AG20443 (cell line): Measurements from ENCODE around the gene SSRP1.
A peak's percentile ranks its signal among the peaks of the same experiment; 100 is the strongest.

Experiments
- DNase-seq: peaks from one replicate; pipeline ENCODE4 v3.0.0; 2012; ENCODE audit warnings: low spot score, mixed read lengths

SSRP1 gene

DNA sequence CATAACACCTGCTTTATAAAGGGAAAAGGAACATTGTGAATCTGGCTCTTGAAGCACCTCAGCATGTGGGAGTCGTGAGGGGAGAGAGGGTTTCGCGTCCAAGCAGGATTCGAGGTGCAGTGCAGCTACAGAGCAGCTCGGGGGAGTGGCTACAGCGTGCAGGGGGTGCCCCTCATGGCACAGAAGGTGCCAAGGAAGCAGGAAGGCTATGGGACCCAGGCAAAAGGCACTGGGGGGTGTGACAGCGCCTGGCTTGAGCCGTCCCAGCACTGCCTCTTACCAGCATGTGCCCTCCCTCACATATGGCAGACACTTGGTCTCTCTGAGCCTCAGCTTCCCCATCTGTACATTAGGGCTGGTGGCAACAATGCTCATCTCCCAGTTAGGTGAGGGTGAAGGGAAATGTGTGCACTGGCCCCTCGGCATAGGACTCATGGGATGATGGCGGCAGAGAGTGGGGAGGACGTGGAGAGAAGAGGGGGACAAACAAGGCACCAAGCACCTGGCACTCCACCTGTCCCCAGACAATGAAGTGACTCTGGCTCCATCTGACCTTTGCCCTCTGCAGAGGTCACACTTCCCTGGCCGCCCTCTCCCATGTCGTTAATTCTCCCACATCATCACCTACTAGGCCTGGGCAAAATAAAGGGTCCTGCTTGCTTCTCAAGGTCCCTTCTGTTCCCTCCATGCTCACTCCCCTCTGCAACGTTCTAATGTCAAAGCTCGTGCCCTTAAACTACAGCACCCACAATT lies 21.3 kb downstream of the SSRP1 start:
- no peak for DNase-seq

DNA sequence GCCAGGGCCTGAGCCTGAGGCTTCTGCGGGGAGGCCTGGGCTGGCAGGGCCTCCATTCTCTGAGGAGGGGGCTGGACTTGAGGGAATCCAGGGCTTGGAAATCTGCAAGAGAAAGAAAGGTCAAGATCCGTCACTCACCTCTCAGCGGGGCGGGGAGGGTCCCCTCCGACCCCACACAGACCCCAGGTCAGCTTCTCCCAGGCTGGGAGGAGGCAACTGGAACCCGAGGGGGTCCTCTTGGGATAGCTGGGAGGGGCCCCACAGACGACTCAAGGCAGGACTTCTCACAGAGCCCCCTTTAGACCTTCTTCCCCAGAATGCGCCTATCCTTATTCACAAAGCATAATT lies 21.9 kb downstream of the SSRP1 start:
- no peak for DNase-seq

DNA sequence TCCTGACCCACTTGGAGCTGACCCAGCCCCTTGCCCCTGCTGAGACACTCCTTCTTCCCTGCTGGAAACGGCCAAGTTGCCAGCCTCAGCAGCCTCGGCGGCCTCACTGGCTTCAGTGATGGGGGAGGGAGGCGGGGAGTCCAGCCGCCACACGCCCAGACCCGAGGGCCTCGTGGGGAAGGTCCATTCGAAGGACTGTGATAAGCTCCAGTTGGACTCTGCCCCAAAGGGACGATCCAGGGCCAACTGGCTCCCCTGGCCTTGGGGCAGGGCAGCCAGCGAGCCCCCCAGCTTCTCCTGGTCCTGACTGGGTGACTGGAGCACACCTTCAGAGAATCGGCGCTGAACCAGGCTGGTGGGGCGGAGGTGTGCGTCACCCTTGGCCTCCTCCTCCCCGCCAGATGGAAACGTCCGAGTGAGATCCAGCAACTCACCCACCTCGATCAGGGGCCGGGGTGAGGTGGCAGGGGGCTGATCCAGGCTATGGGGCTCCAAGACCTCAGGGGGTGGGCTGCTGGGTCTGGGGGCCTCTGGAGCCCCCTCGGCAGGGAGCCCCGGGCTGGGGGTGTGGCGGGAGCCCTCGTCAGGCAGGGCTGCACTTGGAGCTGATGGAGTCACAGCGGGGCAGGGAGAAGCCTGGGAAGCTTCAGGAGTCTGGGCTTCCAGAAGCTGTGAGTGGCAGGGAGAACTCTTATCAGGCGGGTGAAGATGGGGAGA lies 22.5 kb downstream of the SSRP1 start:
- no peak for DNase-seq

DNA sequence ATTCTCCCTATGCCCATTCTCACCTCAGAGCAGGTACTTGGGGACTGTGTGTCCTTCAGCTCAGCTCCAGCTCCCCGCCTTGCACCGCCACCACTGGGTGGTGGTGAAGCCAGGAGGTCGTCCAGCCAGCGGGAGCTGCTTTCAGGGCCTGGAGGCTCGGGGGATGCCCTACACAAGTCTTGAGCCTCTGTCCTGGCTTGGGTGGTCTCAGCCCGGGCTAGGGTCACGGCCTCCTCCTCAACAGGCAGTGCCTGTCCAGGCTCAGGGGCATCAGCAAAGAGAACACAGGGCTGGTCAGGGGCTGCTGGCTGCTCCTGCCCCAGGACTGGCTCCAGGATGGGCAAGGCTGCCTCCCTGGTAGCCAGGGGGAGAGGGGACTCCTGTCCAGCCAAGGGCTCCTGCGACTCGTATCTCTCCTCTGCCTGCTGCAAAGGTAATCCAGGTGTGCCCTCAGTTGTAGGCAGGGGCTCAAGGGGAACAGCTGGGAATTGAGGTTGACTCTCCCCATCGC lies 23.1 kb downstream of the SSRP1 start:
- DNase-seq = no peak

DNA sequence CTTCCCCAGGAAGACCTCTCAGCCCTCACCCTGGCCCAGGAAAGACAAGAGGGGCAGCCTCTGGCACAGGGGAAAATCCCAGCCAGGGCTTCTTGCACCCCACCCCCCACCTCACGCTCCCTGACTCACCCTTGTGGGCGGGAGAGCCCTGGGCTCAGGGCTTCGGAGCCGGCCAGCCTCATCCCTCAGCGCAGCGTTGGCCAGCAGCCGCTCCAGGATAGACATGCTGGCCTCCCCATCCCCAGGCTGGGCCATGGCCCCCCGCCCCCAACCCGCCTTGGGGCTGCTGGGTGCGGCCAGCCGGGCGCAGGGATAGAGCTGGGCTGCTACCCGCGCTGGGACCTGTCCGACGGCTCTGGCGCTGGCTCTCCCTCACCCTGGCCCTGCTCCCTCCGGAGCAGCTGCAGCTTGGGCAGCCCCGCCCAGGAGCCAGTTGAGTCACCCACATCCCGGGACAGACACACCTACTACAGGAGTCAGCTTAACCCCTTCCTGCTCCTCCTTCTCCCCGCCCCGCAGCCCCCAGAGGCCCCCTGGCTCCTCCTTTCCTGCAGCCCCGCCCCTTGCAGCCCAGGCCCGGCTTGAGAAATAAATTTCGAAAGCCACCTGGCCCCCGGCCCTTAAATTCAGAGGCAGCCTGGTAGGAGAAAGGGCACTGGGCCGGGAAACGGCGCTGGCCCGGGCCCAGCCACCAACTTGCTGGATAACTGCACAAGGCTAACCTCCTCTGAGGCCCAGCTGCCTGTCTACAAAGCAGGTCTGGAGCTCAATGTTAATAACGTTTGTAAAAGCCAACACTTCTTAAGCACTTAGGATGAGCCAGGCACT lies 24.4 kb downstream of the SSRP1 start:
- DNase-seq = peak; percentile 97

DNA sequence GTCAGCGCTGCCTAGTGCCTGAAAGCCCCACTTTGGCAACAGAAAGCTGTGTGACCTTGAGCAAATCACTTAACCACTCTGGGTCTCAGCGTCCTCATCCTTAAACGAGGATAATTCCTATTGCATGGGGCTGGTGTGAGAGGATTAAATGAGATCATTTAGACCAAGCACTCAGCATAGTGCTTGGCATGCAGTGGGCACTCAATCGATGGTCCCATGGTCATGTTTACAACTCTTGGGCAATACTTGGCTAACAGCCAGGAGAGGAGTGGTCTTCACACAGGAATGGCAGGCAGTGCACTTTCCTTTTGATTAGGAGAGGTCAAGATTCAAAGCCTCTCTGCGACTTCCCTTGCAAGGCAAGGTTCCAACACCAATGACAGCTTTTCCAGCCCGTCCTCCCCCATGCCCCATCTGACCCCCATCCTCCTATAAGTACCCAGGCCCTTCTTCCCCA lies 25.0 kb downstream of the SSRP1 start:
- no peak for DNase-seq

DNA sequence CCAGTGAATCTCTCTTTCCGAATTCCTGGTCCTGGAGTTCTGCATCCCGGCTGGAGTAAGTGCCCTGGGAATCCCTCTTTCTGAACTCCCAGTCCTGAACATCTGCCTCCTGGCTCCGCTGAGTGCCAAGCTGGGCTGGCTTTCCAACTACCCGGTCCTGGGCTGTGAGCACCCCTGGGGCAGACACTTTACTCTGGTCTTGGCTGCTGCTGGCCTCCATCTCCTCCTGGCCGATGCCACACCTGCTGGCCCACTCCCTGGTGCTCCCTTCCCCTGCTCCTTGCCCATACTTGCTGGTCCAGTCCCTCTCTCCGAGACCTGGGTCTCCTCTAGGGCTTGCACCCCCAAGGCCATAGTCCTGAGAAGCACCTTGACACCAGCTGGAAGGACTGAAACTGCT lies 25.6 kb downstream of the SSRP1 start:
- no peak for DNase-seq

DNA sequence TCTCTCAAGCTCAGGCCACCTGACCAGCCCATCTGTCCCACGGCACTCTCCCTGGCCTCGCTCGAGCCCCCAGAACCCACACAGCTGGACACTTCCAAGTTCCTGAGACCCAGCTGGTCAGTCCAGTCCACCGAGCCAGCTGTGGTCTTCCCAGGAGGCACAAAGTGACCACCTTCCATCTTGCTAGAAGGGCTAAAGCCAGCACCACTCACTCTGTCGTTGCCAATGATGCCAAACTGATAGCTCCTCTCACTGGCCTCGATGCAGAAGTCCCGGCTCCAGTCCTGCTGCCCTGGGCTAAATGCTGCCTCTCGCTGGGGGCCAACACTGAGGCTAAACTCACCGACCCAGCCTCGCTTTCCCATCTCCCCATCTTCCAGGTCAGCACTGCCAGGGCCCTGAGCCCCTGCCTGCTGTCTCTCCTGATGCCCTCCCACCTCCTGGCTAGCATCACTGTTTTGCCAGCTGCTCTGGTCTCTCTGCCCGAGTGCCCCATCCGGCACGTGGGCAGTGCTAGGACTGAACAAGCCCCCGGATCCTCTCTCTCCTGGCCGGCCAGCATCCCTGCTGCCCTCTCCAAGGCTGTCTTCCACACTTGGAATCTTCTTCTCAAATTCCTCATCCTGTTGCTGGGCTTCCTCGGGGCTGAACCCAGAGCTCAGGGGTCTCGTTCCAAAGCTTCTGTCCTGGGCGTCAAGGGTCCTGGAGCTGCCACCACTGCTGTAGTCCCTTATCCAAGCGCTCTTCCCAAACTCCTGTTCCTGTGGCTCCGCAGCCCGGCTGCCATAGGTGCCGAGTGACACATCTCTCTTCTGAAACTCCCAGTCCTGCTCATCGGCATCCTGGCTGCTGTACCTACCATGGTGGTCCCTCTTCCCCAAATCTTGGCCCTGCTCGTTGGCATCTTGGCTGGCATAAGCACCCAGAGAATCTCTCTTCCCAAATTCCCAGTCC lies 26.3 kb downstream of the SSRP1 start:
- no peak for DNase-seq

DNA sequence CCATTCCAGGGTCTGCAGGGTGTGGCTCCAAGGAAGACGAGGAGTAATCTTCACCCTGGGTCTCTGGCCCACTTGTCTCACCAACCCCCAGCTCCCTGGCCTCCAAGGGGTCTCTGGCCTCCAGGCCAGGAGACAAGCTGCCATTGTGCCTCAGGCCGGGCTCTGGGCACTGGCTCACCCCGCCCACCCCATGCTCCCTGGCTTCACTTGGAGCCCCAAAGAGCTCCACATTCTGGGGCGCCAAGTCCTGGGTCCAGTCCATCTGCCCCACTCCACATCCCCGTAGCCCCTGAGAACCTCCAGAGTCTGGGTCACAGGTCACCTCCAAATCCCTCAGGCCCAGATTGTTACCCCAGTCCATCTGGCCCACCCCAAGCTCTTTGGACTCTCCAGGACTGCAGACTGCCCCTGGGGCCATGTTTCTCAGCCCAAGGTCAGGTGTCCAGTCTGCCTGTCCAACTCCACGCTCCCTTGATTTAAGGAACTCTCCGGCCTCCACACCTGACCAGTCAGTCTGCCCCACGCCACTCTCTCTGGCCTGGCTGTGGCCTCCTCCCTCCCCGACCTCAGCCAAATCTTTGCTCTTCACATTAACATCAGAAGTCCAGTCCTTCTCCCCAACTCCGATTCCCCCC lies 27.1 kb downstream of the SSRP1 start:
- no peak for DNase-seq

DNA sequence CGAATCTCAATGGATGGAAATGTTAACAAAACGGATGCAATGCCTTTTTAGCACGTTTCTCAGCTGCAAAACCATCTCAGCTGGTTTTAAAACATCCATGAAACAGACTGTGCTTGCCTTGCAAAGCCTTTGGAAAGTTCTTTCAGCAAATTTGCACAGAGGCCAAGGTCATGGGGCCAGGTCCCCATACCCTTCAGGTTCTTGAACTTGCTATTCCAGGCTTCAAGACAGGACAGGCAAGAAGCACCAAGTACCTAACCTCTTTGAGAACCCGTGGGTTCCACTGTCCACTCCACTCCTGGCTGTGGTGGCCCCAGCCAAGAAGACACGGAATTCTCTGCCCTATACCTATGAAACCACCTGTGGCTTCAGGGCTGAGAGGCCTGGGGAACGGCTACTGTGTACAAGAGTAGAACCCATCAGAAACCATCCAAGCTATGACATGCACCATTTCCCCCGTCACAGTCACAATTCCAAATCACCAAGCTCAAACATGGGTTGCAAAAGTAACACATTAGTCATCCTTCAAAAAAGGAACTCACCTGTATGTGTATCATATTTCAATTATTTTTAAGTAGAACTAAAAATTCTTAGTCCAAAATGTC lies 27.9 kb downstream of the SSRP1 start:
- DNase-seq = no peak

DNA sequence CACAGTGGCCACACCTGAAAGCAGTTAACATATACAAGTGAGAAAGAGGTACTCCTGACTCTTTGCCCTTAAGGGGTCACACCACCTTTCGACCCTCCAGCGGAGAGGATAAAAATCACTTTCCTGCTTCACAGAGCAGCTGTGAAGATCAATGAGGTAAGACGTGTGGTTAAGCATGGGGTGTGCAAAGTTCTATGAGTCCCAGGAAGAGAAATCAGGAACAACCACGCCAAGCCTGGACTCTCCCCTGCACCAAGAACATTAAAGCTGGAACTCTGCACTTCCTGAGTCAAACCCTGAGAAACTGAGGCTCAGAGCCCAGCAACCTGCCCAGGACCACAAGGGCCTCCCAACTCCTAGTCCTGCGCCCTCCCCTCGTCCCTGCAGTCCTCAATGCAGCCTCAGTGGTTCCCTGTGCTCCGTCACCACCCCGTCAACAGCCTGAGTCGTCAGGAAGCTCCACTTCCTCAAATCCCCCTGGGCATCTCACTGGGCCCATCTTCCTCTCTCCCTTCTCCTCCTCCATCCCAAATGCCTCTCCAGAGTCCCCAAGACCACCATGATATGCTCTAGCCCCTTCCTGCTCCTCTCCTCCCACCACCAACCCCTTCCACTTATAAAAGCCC lies 28.6 kb downstream of the SSRP1 start:
- DNase-seq = no peak

DNA sequence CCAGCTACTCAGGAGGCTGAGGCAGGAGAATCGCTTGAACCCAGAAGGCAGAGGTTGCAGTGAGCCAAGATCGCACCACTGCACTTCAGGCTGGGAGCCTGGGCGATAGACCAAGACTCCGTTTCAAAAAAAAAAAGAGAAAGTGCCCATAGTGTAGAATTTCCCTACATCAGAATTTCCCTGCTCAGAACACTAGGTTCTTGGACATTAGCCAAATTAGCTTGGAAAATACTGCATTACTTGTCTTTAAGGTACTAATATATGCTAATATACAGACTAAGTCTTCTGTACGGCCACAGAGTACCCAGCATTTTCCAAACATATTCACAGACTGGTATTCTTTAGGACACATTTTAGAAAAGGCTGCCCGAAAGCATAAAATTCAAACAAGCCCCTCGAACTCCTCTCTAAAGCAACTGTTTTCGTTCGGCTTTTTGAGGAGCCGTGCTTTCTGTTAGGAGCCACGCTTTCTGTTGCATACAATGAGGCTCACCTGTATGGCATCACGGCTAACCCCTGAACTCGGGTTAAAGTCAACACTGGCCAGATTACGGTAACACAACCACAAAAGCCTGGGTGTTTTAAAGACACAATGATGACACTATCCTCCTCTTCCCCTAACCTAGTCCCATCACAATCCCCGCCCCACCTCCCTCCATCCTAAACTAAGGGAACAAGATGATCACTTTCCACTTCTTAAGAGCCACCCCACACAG lies 29.4 kb downstream of the SSRP1 start:
- DNase-seq = no peak

DNA sequence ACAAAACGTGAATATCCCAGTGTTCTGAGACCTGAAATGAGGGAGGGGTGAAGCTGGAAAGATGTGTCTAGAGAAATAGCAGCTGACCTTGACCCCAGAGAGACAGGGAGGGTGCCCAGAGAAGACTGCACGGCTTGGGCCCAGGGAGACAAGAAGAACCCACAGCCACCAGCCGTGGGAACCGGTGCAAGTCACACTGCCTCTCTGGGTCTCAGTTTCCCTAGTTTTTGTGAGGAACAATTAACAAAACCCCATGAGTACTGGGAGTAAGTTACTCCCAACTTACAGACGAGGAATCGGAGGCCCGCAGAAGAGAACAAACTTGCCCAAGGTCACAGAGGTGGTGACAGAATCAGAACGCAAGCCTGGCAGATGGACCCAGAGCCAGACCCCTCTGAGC lies 30.2 kb downstream of the SSRP1 start:
- no peak for DNase-seq

DNA sequence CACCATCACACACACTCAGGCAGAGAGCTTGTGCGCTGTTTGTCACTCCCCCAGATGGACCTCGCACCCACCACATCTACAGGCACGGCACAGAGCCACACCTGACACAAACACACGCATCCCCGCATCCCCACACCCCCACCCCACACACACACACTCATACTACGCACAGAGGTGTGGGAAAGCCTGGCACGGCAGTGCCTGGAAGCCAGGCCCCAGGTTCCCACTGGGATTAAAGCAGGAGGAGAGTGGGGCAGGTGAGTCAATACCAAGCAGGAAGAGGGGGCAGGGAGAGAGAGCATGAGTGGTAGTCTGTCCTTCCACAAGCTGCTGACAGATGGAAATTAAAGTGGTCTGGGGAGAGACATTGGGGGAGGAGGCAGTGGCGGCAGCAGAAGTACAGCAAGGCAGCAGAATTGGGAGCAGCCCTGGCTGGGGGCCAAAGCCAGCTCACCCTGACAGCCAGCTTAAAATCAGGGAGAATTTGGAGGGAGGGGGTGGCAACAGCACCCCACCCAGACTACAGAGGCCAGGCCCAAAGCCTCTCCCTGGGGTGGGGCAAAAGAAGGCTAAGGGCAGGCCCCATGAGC lies 31.6 kb downstream of the SSRP1 start:
- no peak for DNase-seq

DNA sequence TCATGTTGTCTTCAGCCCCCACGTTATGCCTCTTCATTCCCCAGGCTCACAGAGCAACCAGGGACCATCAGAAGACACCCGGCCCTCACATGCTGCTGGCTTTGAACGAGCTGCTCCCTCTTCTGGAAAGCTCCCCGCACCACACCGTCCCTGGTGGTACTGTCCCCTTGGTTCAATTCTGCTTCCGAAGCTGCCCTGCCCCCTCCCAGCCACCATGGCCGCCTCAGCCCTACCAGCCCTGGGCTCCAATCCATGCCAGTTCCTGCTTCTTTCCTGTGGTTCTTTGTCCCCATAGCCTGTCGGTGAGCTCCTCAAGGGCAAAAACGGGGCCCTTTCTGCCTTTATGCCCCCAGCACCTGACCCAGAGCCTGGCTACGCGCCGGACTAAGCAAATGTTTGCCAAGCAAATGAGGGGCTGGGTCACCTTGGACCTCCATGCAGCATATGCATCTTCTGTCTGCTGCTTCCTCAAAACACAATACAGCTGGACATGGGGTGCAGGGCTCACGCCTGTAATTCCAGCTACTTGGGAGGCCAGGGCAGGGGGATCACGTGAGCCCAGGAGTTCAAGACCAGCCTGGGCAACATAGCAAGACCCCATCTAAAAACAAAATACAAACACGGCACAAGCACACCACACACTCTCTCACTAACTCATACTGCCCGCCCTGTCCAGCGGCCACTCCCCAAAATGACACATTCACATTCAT lies 32.3 kb downstream of the SSRP1 start:
- no peak for DNase-seq

DNA sequence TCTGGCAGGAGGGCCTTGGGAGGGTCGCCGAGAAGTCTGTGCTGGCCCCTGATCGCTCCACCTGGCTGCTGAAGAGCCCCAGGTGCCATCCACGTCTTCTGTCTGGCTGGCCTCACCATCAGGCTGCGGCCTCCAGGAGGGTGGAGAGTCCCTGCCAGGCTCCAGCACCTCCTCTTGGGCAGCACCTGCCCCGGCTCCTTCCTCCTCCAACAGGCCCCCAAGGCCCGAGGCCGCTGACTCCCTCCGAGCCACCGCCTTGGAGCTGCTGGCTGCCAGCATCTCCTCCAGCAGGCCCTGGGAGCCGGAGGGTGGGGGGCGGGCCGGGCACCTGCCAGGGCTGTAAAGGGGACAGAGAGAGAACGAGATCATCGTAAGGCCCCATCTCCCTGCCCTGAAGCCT lies 33.2 kb downstream of the SSRP1 start:
- no peak for DNase-seq

DNA sequence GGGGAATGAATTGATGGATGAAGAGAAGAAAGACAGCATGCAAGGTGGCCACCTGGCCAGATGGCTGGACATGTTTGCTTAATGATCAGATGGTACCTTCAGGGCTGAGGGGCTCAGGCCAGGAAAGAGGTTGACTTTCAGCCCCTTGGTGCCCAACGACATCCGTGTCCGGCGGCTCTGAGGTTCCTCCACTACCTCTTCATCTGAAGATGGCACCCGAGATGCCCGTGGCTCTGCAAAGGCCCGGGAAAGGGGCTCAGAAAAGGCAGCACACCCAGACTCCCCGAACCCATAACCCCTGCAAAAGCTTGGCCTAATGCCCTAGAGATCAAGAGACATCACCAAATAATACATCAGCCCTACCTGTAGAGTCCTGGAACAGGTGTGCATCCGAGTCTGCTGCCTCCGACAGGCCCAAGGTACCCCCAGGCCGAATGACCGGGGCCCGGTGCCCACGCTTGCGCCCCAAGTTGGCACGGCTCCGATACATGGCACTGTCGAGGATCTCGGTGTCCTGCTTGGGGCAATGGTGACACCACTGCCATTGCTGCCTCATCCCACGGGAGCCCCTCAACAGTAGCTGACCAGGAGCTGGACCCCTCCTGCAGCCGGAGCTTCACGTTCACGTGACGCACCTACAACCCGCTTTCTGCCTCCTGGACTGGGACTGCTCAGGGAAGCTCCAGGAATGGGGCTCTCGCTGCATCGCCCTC lies 33.8 kb downstream of the SSRP1 start:
- DNase-seq = no peak

DNA sequence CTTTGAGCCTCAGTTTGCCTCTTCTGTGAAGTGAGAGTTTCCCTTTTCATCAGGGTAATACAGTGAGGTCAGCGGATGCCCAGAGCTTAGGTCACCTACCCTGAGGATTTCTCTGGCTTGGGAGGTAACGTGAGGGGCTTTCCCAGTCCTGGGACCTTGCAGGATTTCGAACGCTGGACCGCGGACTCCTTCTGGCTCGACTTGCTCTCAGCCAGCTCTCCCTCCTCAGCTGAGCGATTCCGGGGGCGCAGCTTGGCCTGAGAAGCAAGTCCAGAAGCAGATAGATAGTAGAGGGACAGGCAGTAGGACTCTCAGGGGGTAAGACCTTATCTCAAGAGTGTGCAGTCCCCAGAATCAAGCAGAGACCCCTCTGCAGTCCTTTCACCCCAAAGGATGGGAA lies 34.9 kb downstream of the SSRP1 start:
- no peak for DNase-seq
